Prostate gland (tissue), 2 donors: ENCODE measurements around the gene ASS1. TPM values are rescaled to one million over a fixed set of nuclear protein-coding genes. Genes with fewer than 3 reads are reported as not detected.

Source experiments
- DNase-seq: peaks from one replicate; pipeline ENCODE4 v3.0.0-alpha.2; 2019; ENCODE audit warnings: low spot score
- H3K27ac ChIP-seq, 2 donors: fragments of 200-600 bp; sonication (generic); 2 replicates each; pipeline ENCODE4 v1.5.1; 2017 to 2019
- H3K27me3 ChIP-seq: fragments of 200-600 bp; sonication (generic); replicated peaks from 2 replicates; pipeline ENCODE4 v1.5.1; 2019; ENCODE audit not compliant: insufficient read depth
- H3K36me3 ChIP-seq, 2 donors: fragments of 200-600 bp; sonication (generic); 1 replicate in 1 of 2; 2 replicates in 1 of 2; pipeline versions ENCODE4 v1.5.1 to v1.8.1; 2017 to 2019
- H3K4me1 ChIP-seq: fragments of 200-600 bp; sonication (generic); replicated peaks from 2 replicates; pipeline ENCODE4 v1.5.1; 2019
- H3K4me3 ChIP-seq, 2 donors: fragments of 200-600 bp; sonication (generic); 2 replicates each; pipeline ENCODE4 v1.5.1; 2017 to 2019
- H3K9me3 ChIP-seq: fragments of 200-600 bp; sonication (generic); 2 replicates; pipeline ENCODE4 v1.5.1; 2017
- POLR2A ChIP-seq: fragments of 450-650 bp; IDR thresholded peaks from one replicate; pipeline ENCODE4 v1.6.1; 2016; ENCODE audit warnings: antibody characterized with exemption, mild to moderate bottlenecking
- POLR2AphosphoS5 ChIP-seq: sonication (generic); formaldehyde crosslinking; IDR thresholded peaks from one replicate; pipeline ENCODE4 v1.6.1; 2017; ENCODE audit warnings: antibody characterized with exemption
- WGBS: methylation state at CpG from one replicate; pipeline ENCODE4 v1.1.5; 2018; 5-methylcytosine and 5-hydroxymethylcytosine counted together
- intact Hi-C: fragments of 100-400 bp; cut with DNase I; formaldehyde crosslinking; loops from one replicate; pipeline ENCODE4 v1.14.2; 2022
- total RNA-seq, 2 donors: library from RNA; depleted of rRNA; stranded (reverse); fragments of >200 nt; gene quantifications; one replicate each; pipeline ENCODE4 v1.1.0, GENCODE V29; 2016
- TF ChIP-seq, protein P1 (sequence below), 4 experiments: fragments of 200-600 bp in 2 of 4; fragments of 450-650 bp in 2 of 4; sonication (generic) in 2 of 4; IDR thresholded peaks; 1 replicate in 3 of 4; 2 replicates in 1 of 4; pipeline ENCODE4 v1.5.1; 2016 to 2019; ENCODE audit warnings: antibody characterized with exemption in 4 of 4, mild to moderate bottlenecking in 2 of 4, moderate library complexity in 2 of 4

Gene ASS1
- total RNA-seq, 2 donors from 2014 or later: 59.4 to 228 TPM

DNA sequence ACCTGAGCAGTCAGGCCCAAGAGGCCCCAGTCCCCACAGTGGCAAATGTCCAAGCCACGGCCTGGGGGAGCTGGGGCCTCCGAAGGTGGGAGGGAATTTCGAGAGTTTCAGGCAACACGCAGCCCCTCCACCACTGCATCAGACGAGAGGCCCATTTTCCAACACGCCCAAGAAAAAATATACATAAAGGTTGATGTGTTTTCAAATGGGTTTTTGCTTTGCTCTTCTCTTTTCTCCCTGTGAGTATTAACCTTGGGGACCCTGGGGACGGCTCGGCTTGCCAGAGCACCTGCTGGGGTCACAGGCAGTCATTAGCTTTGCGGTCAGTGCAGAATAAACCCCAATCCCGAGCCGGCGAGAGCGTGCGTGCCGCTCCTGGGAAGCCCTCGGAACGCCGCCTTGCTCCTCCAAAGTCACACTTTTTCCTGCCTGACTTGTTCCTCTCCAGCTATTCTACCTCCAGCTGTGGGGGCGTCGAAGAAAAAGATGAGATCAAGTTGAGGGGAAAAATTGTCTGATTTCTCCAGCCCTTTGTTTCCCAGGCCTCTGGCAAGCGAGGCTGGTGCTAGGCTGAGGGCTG lies 31.5 kb downstream of the ASS1 start:
- intact Hi-C loops: no loop called here
- Histone ChIP-seq H3K4me3 (no peak overlapping the region), H3K36me3 (no peaks in the 10 kb centered on the region), H3K27ac (no peak overlapping the region), H3K9me3 (no peaks in the 10 kb centered on the region), H3K27me3 (no peaks in the 10 kb centered on the region), H3K4me1 (no peaks in the 10 kb centered on the region)
- TF ChIP-seq, protein P1, sequence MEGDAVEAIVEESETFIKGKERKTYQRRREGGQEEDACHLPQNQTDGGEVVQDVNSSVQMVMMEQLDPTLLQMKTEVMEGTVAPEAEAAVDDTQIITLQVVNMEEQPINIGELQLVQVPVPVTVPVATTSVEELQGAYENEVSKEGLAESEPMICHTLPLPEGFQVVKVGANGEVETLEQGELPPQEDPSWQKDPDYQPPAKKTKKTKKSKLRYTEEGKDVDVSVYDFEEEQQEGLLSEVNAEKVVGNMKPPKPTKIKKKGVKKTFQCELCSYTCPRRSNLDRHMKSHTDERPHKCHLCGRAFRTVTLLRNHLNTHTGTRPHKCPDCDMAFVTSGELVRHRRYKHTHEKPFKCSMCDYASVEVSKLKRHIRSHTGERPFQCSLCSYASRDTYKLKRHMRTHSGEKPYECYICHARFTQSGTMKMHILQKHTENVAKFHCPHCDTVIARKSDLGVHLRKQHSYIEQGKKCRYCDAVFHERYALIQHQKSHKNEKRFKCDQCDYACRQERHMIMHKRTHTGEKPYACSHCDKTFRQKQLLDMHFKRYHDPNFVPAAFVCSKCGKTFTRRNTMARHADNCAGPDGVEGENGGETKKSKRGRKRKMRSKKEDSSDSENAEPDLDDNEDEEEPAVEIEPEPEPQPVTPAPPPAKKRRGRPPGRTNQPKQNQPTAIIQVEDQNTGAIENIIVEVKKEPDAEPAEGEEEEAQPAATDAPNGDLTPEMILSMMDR (IDR thresholded peaks at IDR 0.05): no peak
- TF ChIP-seq POLR2A: no peak
- TF ChIP-seq POLR2AphosphoS5: no peak
- WGBS: 85% methylated on average over 21 of the region's 21 CpGs
- no peak for DNase-seq

DNA sequence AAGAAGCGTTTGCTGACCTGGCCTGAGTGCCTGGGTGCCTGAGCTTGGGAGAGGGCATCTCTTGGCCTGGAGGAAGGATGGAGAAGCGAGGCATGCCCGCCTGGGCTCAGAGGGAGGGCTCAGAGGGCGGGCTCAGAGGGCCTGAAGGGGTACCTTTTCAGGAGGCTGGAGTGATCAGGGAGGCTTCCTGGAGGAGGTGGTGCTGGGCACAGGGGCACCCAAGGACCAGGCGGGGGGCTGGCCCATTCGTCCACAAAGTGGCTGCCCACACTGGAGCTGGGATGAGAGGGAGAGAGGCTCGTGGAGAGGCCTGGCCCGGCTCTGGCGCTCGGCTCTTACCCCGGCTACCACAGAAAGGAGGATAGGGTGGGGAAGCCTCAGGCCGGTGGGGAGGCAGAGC lies 32.8 kb downstream of the ASS1 start:
- intact Hi-C loops: no loop called here
- 93% methylated on average over 11 of the region's 12 CpGs for WGBS
- TF ChIP-seq, protein P1 (IDR thresholded peaks at IDR 0.05): no peak
- TF ChIP-seq POLR2AphosphoS5 (no peak), POLR2A (no peak)
- no peak for DNase-seq
- Histone ChIP-seq H3K36me3 (no peaks in the 10 kb centered on the region), H3K27ac (no peak overlapping the region), H3K9me3 (no peaks in the 10 kb centered on the region), H3K4me1 (no peaks in the 10 kb centered on the region), H3K27me3 (no peaks in the 10 kb centered on the region), H3K4me3 (no peak overlapping the region)

DNA sequence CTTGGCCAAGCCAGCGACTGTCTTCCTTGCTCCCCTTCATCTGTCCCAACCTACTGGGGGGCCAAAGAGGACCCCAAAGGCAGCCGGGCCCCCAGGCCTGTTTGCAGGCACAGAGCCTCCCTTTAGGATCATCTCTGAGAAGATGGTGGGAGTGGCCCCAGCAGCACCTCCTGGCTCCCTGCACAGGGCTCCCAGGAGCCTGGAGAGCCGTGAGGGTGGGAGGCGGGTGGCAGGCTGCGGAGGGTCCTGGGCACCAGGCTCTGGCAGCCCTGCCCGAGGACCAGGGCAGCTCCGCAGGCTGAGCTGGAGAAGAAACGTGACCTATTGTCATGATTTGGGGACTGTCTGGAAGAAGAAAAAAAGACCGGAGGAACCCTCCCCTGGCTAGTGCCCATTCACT lies 33.4 kb downstream of the ASS1 start:
- WGBS: 93% methylated on average over 9 of the region's 9 CpGs
- Histone ChIP-seq H3K4me1 (no peaks in the 10 kb centered on the region), H3K4me3 (no peak overlapping the region), H3K27ac (no peak overlapping the region), H3K9me3 (no peaks in the 10 kb centered on the region), H3K36me3 (no peaks in the 10 kb centered on the region), H3K27me3 (no peaks in the 10 kb centered on the region)
- intact Hi-C loops: no loop called here
- TF ChIP-seq POLR2AphosphoS5 (no peak), POLR2A (no peak)
- TF ChIP-seq, protein P1 (IDR thresholded peaks at IDR 0.05): no peak
- no peak for DNase-seq

DNA sequence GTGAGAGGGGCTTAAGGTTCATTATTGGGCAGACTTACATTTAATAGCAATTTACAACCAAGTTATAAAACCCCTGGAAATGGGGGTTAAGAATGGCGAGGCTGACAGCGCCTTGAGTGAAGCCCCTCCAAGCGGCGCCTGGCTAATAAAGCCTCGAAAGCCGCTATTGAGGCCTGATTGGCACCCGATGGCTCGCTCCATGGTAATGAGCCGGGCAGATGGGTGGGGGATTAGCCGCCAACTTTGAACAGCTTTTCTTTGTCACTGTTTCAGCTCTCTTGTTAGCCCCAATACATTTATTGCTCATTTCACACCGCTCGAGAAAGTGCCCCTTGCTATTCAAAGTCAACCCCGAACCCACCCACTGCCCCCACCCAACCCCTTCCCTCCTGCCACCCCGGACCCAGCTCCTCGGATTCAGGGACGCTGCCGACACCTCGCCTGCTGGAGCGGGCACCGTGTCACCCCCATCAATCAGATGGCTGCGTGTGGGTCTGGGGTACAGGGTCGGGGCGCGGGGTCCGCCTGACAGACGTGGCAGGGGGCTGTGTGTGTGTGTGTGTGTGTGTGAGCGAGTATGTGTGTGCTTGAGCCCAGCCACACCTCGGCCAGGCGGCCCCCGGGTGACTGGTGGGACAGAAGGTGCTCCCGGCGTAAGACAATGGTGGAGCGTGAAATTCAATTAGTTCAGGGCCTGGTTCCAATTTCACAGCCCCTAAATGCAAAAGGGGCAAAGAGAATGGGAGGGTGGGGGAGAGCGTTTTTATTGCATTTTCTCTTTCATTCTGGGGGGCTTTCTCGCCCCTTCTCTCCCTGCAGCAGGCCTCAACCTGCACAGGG lies 34.2 kb downstream of the ASS1 start:
- H3K9me3 ChIP-seq: no peaks in the 10 kb centered on the region
- H3K36me3 ChIP-seq: no peaks in the 10 kb centered on the region
- H3K4me3 ChIP-seq: no peak overlapping the region
- no peaks in the 10 kb centered on the region for H3K4me1 ChIP-seq
- H3K27me3 ChIP-seq: no peaks in the 10 kb centered on the region
- no peak for DNase-seq
- 75% methylated on average over 35 of the region's 35 CpGs for WGBS
- intact Hi-C loops: no loop called here
- TF ChIP-seq, protein P1 (IDR thresholded peaks at IDR 0.05): no peak
- TF ChIP-seq POLR2AphosphoS5: no peak
- TF ChIP-seq POLR2A: no peak
- no peak overlapping the region for H3K27ac ChIP-seq

DNA sequence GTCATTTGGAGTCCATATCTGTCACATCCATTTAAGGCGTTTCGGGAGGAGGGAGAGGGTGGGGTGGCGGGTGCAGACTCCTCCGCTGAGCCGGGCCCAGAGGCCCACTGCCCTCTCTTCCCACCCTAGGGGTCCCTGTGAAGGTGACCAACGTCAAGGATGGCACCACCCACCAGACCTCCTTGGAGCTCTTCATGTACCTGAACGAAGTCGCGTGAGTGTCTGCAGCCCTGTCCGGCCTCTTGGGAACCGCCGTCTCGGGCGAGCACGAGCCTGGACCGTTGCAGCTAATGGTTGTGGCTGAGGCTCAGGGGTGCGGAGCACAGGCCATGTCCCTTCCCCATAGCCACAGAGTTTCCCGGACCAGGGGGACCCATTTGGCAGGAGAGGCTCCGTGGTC lies 34.8 kb downstream of the ASS1 start:
- TF ChIP-seq POLR2AphosphoS5: no peak
- no peak for TF ChIP-seq POLR2A
- TF ChIP-seq, protein P1 (IDR thresholded peaks at IDR 0.05): no peak
- Histone ChIP-seq H3K27ac (no peak overlapping the region), H3K4me1 (no peaks in the 10 kb centered on the region), H3K4me3 (no peak overlapping the region), H3K27me3 (no peaks in the 10 kb centered on the region), H3K36me3 (no peaks in the 10 kb centered on the region), H3K9me3 (no peaks in the 10 kb centered on the region)
- intact Hi-C loops: no loop called here
- 78% methylated on average over 11 of the region's 19 CpGs for WGBS
- no peak for DNase-seq
